H1 (cell line): ENCODE measurements around the gene USP54.

Experiments used
- CTCF ChIP-seq, 3 experiments: IDR thresholded peaks; 1 replicate in 2 of 3; 2 replicates in 1 of 3; pipeline versions ENCODE4 v1.5.1 to v1.6.1; 2011; ENCODE audit warnings: low read length in 3 of 3, mild to moderate bottlenecking in 3 of 3, inconsistent platforms in 2 of 3, low read depth in 1 of 3, moderate library complexity in 1 of 3; ENCODE audit not compliant: insufficient read depth in 1 of 3; ENCODE audit errors: control extremely low read depth in 1 of 3
- E2F6 ChIP-seq: IDR thresholded peaks from 2 replicates; pipeline ENCODE4 v1.6.1; 2012; ENCODE audit warnings: inconsistent platforms
- EZH2 ChIP-seq: fragments of 200-600 bp; sonication (generic); IDR thresholded peaks from 2 replicates; pipeline ENCODE4 v1.7.1; 2012; ENCODE audit warnings: low read depth, mild to moderate bottlenecking, moderate library complexity, low read length, inconsistent platforms; ENCODE audit not compliant: severe bottlenecking
- JUND ChIP-seq: IDR thresholded peaks from 2 replicates; pipeline ENCODE4 v1.6.1; 2011; ENCODE audit warnings: mild to moderate bottlenecking, improper control_type of control experiment, low read length
- KDM1A ChIP-seq: fragments of 200-600, 300-600 bp; sonication (generic); IDR thresholded peaks from 2 replicates; pipeline ENCODE4 v1.7.1; 2016; ENCODE audit warnings: mild to moderate bottlenecking, low read length, borderline replicate concordance
- MAX ChIP-seq: IDR thresholded peaks from 2 replicates; pipeline ENCODE4 v1.6.1; 2012; ENCODE audit warnings: inconsistent platforms
- POLR2A ChIP-seq, 2 experiments: IDR thresholded peaks; 1 replicate in 1 of 2; 2 replicates in 1 of 2; pipeline ENCODE4 v1.6.1; 2011; ENCODE audit warnings: low read depth in 2 of 2, low read length in 2 of 2, mild to moderate bottlenecking in 2 of 2; ENCODE audit errors: control extremely low read depth in 1 of 2
- POLR2AphosphoS5 ChIP-seq: IDR thresholded peaks from 2 replicates; pipeline ENCODE4 v1.6.1; 2011; ENCODE audit warnings: low read depth, low read length
- RAD21 ChIP-seq, 2 experiments: IDR thresholded peaks in 1 of 2; conservative IDR thresholded peaks in 1 of 2; 2 replicates each; pipeline ENCODE4 v1.6.1; 2011; ENCODE audit warnings: low read depth in 2 of 2, low read length in 2 of 2, improper control_type of control experiment in 1 of 2, inconsistent platforms in 1 of 2, mild to moderate bottlenecking in 1 of 2, moderate library complexity in 1 of 2
- RBBP5 ChIP-seq: IDR thresholded peaks from 2 replicates; pipeline ENCODE4 v1.7.1; 2012; ENCODE audit warnings: low read depth, mild to moderate bottlenecking, inconsistent platforms, low read length, moderate library complexity, borderline replicate concordance
- TAF1 ChIP-seq: IDR thresholded peaks from 2 replicates; pipeline ENCODE4 v1.6.1; 2011; ENCODE audit warnings: mild to moderate bottlenecking, low read depth, low read length
- TBP ChIP-seq: IDR thresholded peaks from 2 replicates; pipeline ENCODE4 v1.6.1; 2011; ENCODE audit warnings: low read depth, low read length, improper control_type of control experiment
- ZNF274 ChIP-seq: IDR thresholded peaks from 2 replicates; pipeline ENCODE4 v1.7.0; 2012; ENCODE audit warnings: low read length, borderline replicate concordance; ENCODE audit errors: extremely low read depth

GRCh38 chr10:73512207-73512743 lies 78.9 kb downstream of the USP54 start:
- TF ChIP-seq CTCF (IDR thresholded peaks at IDR 0.05; ENCODE audit: control extremely low read depth in 1 of 3, insufficient read depth in 1 of 3, low read depth in 1 of 3, low read length in 3 of 3), result no peak
- TF ChIP-seq MAX, result no peak
- TF ChIP-seq RBBP5, result no peak
- no peak for TF ChIP-seq TBP
- TF ChIP-seq RAD21 (IDR thresholded peaks at IDR 0.05 in 1 of 2, conservative IDR thresholded peaks at IDR 0.05 in 1 of 2; ENCODE audit: low read depth in 2 of 2, low read length in 2 of 2), result no peak
- no peak for TF ChIP-seq KDM1A
- TF ChIP-seq TAF1, result no peak
- no peak for TF ChIP-seq JUND
- no peak for TF ChIP-seq ZNF274
- no peak for TF ChIP-seq POLR2A (IDR thresholded peaks at IDR 0.05; ENCODE audit: control extremely low read depth in 1 of 2, low read depth in 2 of 2, low read length in 2 of 2)
- no peak for TF ChIP-seq EZH2
- no peak for TF ChIP-seq POLR2AphosphoS5
- no peak for TF ChIP-seq E2F6
